Stimulated activated effector memory CD8-positive, alpha-beta T cell treated with anti-CD3 and anti-CD28 coated beads, Interleukin-12 subunit alpha, Interleukin-12 subunit beta, amount 100 ng/mL, for 72 hours (primary cell): Measurements from ENCODE around the gene KRT15.
A peak's percentile ranks its signal among the peaks of the same experiment; 100 is the strongest.
"Not testable (repeated sequence)": the region's sequence is repeated elsewhere in the genome, so short reads cannot be mapped to it uniquely, and the experiment has no call there.

Source experiments
- ATAC-seq: fragments of 150-1000 bp; cut with Tn5 transposase; 2 replicates; pipeline ENCODE4 v1.10.0; 2021
- DNase-seq, 2 donors: peaks; one replicate each; pipeline ENCODE4 v3.0.0; 2021 to 2022; ENCODE audit warnings: low spot score in 2 of 2
- H3K27ac Mint-ChIP-seq: one replicate; pipeline ENCODE4 v1.8.0; 2022; ENCODE audit warnings: mild to moderate bottlenecking, mixed read lengths
- H3K36me3 Mint-ChIP-seq: one replicate; pipeline ENCODE4 v1.8.0; 2022; ENCODE audit warnings: mild to moderate bottlenecking, mixed read lengths
- H3K4me1 Mint-ChIP-seq: one replicate; pipeline ENCODE4 v1.8.0; 2022; ENCODE audit warnings: mixed read lengths
- H3K4me3 Mint-ChIP-seq: one replicate; pipeline ENCODE4 v1.8.0; 2022; ENCODE audit warnings: mild to moderate bottlenecking, mixed read lengths
- H3K9me3 Mint-ChIP-seq: one replicate; pipeline ENCODE4 v1.8.0; 2022; ENCODE audit warnings: mixed read lengths

KRT15 gene

GRCh38 chr17:41547921-41548843 is 29.5 kb upstream of the KRT15 start:
- peaks cover 31% of the 10 kb centered on the region for H3K4me1 Mint-ChIP-seq
- DNase-seq = peak; percentile 55 to 73
- ATAC-seq = peak; percentile 93
- H3K9me3 Mint-ChIP-seq = peaks cover 6% of the 10 kb centered on the region
- H3K4me3 Mint-ChIP-seq = peak overlapping the region; percentile 60
- no peaks in the 10 kb centered on the region for H3K36me3 Mint-ChIP-seq
- peak overlapping the region; percentile 43 for H3K27ac Mint-ChIP-seq

GRCh38 chr17:41547378-41547841 is 28.7 kb upstream of the KRT15 start:
- ATAC-seq (no peak), DNase-seq (no peak)
- no peaks in the 10 kb centered on the region for H3K36me3 Mint-ChIP-seq
- peaks cover 28% of the 10 kb centered on the region for H3K4me1 Mint-ChIP-seq
- H3K4me3 Mint-ChIP-seq = no peak overlapping the region
- peaks cover 6% of the 10 kb centered on the region for H3K9me3 Mint-ChIP-seq
- H3K27ac Mint-ChIP-seq = peak overlapping the region; percentile 42

DNA sequence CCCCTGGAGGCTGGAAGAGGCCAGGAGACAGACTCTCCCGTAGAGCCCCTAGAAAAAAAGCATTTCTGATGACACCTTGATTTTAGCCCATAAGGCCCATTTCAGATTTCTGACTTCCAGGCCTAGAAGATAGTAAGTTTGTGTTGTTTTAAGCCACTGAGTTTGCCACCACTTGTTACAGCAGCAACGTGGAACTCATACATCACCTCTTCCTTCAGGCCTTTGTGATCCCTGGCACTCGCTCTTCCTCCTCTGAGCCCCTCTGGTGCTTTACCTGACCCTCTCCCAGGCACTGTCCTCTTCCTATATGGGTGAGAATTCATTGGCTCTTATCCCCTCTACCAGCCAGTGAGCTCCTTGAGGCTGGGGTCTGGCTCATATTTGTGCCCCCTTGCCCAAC is 28.1 kb upstream of the KRT15 start:
- Mint-ChIP-seq H3K4me3 (no peak overlapping the region), H3K4me1 (peaks cover 28% of the 10 kb centered on the region)
- ATAC-seq = no peak

GRCh38 chr17:41545829-41546410 is 27.2 kb upstream of the KRT15 start:
- Mint-ChIP-seq H3K27ac (peak overlapping the region; percentile 42), H3K36me3 (no peaks in the 10 kb centered on the region), H3K4me3 (no peak overlapping the region), H3K9me3 (peaks cover 6% of the 10 kb centered on the region), H3K4me1 (peaks cover 28% of the 10 kb centered on the region)
- DNase-seq (no peak), ATAC-seq (no peak)

More for the DNA sequence above, 28.1 kb upstream of the KRT15 start:
- no peak for DNase-seq
- H3K27ac Mint-ChIP-seq = peak overlapping the region; percentile 42
- H3K36me3 Mint-ChIP-seq = no peaks in the 10 kb centered on the region
- peaks cover 6% of the 10 kb centered on the region for H3K9me3 Mint-ChIP-seq

GRCh38 chr17:41544935-41545334 is 26.2 kb upstream of the KRT15 start:
- Mint-ChIP-seq H3K4me1 (peaks cover 28% of the 10 kb centered on the region), H3K27ac (no peak overlapping the region), H3K36me3 (no peaks in the 10 kb centered on the region), H3K9me3 (peaks cover 6% of the 10 kb centered on the region), H3K4me3 (no peak overlapping the region)
- no peak for ATAC-seq
- DNase-seq = no peak

GRCh38 chr17:41544491-41544892 is 25.8 kb upstream of the KRT15 start:
- ATAC-seq = no peak
- Mint-ChIP-seq H3K27ac (no peak overlapping the region), H3K9me3 (peaks cover 6% of the 10 kb centered on the region), H3K36me3 (no peaks in the 10 kb centered on the region), H3K4me1 (peaks cover 26% of the 10 kb centered on the region), H3K4me3 (no peak overlapping the region)
- no peak for DNase-seq

DNA sequence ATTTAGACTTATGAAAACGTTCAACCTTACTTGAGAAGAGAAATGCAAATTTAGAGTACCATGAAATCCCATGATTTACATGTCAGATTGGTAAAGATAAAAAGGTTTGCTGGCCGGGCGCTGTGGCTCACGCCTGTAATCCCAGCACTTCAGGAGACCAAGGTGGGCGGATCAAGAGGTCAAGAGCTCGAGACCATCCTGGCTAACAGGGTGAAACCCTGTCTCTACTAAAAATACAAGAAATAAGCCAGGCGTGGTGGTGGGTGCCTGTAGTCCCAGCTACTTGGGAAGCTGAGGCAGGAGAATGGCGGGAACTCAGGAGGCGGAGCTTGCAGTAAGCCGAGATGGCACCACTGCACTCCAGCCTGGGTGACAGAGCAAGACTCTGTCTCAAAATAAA is 24.1 kb upstream of the KRT15 start:
- not testable (repeated sequence) for H3K4me1 Mint-ChIP-seq, H3K27ac Mint-ChIP-seq, H3K4me3 Mint-ChIP-seq, H3K36me3 Mint-ChIP-seq, H3K9me3 Mint-ChIP-seq, DNase-seq, ATAC-seq

DNA sequence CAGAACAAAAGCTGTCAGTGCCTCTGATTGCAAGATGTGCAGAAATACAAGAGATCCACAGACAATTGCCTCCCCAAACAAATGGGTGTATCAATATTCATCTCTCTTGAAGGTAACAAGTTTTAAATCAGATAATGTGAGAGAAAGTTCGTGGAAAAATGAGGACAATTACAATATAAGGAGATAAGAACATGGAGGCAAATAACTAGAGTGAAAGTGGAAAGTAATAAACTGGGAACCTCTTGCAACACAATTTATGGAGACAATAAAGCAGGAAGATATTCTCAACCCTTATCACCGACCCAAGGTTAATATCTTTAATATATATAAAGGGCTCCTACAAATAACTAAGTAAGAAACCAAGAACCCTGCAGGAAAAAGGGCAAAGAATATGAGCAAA is 23.7 kb upstream of the KRT15 start:
- ATAC-seq = no peak
- H3K4me1 Mint-ChIP-seq = peaks cover 5% of the 10 kb centered on the region
- H3K4me3 Mint-ChIP-seq = no peak overlapping the region
- H3K27ac Mint-ChIP-seq = no peak overlapping the region
- H3K36me3 Mint-ChIP-seq = no peaks in the 10 kb centered on the region
- DNase-seq = no peak
- H3K9me3 Mint-ChIP-seq = peaks cover 6% of the 10 kb centered on the region

DNA sequence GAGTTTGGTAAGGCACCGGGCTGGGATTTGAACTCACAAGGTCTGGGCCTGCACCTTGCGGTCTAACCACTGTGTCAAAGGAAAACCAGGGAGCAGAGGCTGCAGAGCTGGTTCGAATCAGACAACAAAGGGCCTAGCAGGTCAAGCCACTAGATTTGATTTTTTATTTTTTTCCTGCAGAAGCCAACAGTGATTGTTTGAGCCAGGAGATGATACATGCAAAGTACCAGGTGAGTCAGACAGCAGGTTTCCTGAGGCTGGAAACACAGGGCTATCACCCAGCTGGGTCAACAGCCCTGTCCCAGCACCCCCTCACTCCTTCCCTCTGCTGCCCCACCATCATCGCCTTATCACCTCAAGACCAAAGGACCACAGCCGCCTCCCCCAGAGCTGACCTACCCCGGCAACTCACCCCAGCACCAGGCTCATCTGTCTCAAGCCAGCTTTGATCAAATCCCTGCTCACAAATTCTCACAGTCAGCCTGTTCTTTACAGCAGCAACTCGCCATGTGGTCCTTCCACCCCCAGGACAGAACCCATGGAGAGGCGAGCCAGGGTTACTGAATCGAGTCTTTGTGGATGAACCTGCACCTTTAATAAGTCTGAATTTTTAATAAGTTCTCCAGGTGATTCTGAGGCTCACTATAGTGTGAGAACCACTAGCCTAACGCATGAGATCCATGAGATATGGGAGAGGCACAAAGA is 22.4 kb upstream of the KRT15 start:
- no peaks in the 10 kb centered on the region for H3K4me1 Mint-ChIP-seq

GRCh38 chr17:41539979-41540701 is 21.4 kb upstream of the KRT15 start:
- H3K27ac Mint-ChIP-seq = no peak overlapping the region
- no peak overlapping the region for H3K4me3 Mint-ChIP-seq
- H3K36me3 Mint-ChIP-seq = no peaks in the 10 kb centered on the region
- no peaks in the 10 kb centered on the region for H3K4me1 Mint-ChIP-seq
- DNase-seq (no peak), ATAC-seq (no peak)
- H3K9me3 Mint-ChIP-seq = no peaks in the 10 kb centered on the region

More for the DNA sequence above, 22.4 kb upstream of the KRT15 start:
- Mint-ChIP-seq H3K4me3 (no peak overlapping the region), H3K27ac (no peak overlapping the region), H3K9me3 (no peaks in the 10 kb centered on the region), H3K36me3 (no peaks in the 10 kb centered on the region)
- ATAC-seq (no peak), DNase-seq (no peak)

DNA sequence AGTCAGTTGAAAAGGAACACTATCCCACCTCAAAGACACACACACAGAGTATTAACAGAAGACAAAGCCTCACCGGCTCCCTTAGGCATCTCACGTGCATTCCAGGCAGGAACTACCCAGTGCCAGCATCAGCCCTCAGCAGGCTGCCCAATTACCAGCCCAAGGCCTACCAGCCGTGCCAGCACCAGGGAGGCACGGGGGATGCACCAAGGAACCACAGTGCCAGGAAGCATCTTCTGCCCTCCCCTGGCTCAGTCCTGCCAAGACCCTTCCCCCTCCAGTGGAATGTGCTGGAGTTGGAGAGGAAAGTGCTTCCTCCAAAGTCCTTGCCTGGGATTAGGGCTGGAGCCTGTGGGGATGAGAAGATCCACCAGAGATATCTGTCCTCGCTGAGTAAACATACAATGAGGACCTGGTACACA is 20.4 kb upstream of the KRT15 start:
- ATAC-seq = no peak
- Mint-ChIP-seq H3K36me3 (no peaks in the 10 kb centered on the region), H3K4me3 (no peak overlapping the region), H3K27ac (no peak overlapping the region), H3K9me3 (no peaks in the 10 kb centered on the region), H3K4me1 (no peaks in the 10 kb centered on the region)
- no peak for DNase-seq

GRCh38 chr17:41538565-41538991 is 19.9 kb upstream of the KRT15 start:
- H3K9me3 Mint-ChIP-seq = no peaks in the 10 kb centered on the region
- no peak for ATAC-seq
- no peak overlapping the region for H3K27ac Mint-ChIP-seq
- no peak overlapping the region for H3K4me3 Mint-ChIP-seq
- no peaks in the 10 kb centered on the region for H3K36me3 Mint-ChIP-seq
- no peaks in the 10 kb centered on the region for H3K4me1 Mint-ChIP-seq
- no peak for DNase-seq

GRCh38 chr17:41537990-41538389 is 19.3 kb upstream of the KRT15 start:
- ATAC-seq (no peak), DNase-seq (no peak)
- H3K36me3 Mint-ChIP-seq = no peaks in the 10 kb centered on the region
- H3K9me3 Mint-ChIP-seq = no peaks in the 10 kb centered on the region
- H3K27ac Mint-ChIP-seq = no peak overlapping the region
- H3K4me1 Mint-ChIP-seq = no peaks in the 10 kb centered on the region
- H3K4me3 Mint-ChIP-seq = no peak overlapping the region

GRCh38 chr17:41537614-41537954 is 18.9 kb upstream of the KRT15 start:
- no peaks in the 10 kb centered on the region for H3K4me1 Mint-ChIP-seq
- H3K27ac Mint-ChIP-seq = no peak overlapping the region
- H3K9me3 Mint-ChIP-seq = no peaks in the 10 kb centered on the region
- ATAC-seq (no peak), DNase-seq (no peak)
- H3K4me3 Mint-ChIP-seq = no peak overlapping the region
- no peaks in the 10 kb centered on the region for H3K36me3 Mint-ChIP-seq
